WTC11 (cell line): ENCODE data around the gene LIPN. TPM values are rescaled to one million over a fixed set of nuclear protein-coding genes. Genes with fewer than 3 reads are reported as not detected.

Source experiments
- ATAC-seq: fragments of 200-7000 bp; cut with Tn5 transposase; 2 replicates; pipeline ENCODE4 v1.10.0; 2021; ENCODE audit warnings: mild to moderate bottlenecking, moderate library complexity
- CTCF ChIA-PET: fragments of 300-600 bp; sonication (Branson Sonifier 250); formaldehyde crosslinking; loops from one replicate; lab custom pipeline; 2021; ENCODE audit warnings: antibody characterized with exemption; lab: Charles Lee
- POLR2A ChIA-PET: fragments of 350-600 bp; sonication (Branson Sonifier 250); formaldehyde crosslinking; loops from one replicate; lab custom pipeline; 2021; ENCODE audit warnings: antibody characterized with exemption; lab: Charles Lee
- DNase-seq: peaks from one replicate; pipeline ENCODE4 v3.0.0; 2021; ENCODE audit warnings: low spot score
- H3K27ac Mint-ChIP-seq: 2 replicates; pipeline ENCODE4 v1.8.0; 2021; ENCODE audit warnings: mixed read lengths
- H3K27me3 Mint-ChIP-seq: 2 replicates; pipeline ENCODE4 v1.8.0; 2021; ENCODE audit warnings: low read depth, mild to moderate bottlenecking, moderate library complexity, mixed read lengths
- H3K36me3 Mint-ChIP-seq: 2 replicates; pipeline ENCODE4 v1.8.0; 2021; ENCODE audit warnings: mixed read lengths
- H3K4me1 Mint-ChIP-seq: 2 replicates; pipeline ENCODE4 v1.8.0; 2022; ENCODE audit warnings: mixed read lengths
- H3K4me3 Mint-ChIP-seq: 2 replicates; pipeline ENCODE4 v1.8.0; 2021; ENCODE audit warnings: mild to moderate bottlenecking, moderate library complexity, mixed read lengths
- H3K9me3 Mint-ChIP-seq: 2 replicates; pipeline ENCODE4 v1.8.0; 2021; ENCODE audit warnings: mixed read lengths
- ATF2 ChIP-seq: sonication (generic); formaldehyde crosslinking; IDR thresholded peaks from 2 replicates; pipeline ENCODE4 v1.8.1; 2022; ENCODE audit warnings: low read depth, missing genetic modification reagents, borderline replicate concordance
- CBFB ChIP-seq: sonication (generic); formaldehyde crosslinking; IDR thresholded peaks from 2 replicates; pipeline ENCODE4 v1.8.1; 2022; ENCODE audit warnings: mild to moderate bottlenecking, low read depth, missing genetic modification reagents
- GTF2I ChIP-seq: fragments of 250-450 bp; sonication (Bioruptor Pico); conservative IDR thresholded peaks from 2 replicates; pipeline ENCODE4 v1.4.0; 2021; ENCODE audit warnings: mild to moderate bottlenecking
- NR3C1 ChIP-seq: sonication (generic); formaldehyde crosslinking; conservative IDR thresholded peaks from 2 replicates; pipeline ENCODE4 v1.8.1; 2023; ENCODE audit warnings: low read depth, mild to moderate bottlenecking, missing genetic modification reagents
- OVOL2 ChIP-seq: fragments of 250-450 bp; sonication (Bioruptor Pico); IDR thresholded peaks from 2 replicates; pipeline ENCODE4 v1.9.0; 2021; ENCODE audit warnings: mild to moderate bottlenecking, borderline replicate concordance
- SMAD3 ChIP-seq: sonication (generic); formaldehyde crosslinking; IDR thresholded peaks from 2 replicates; pipeline ENCODE4 v1.8.0; 2022; ENCODE audit warnings: missing genetic modification reagents, mild to moderate bottlenecking, borderline replicate concordance
- SOX15 ChIP-seq: fragments of 250-450 bp; sonication (Bioruptor Pico); IDR thresholded peaks from 2 replicates; pipeline ENCODE4 v1.9.0; 2021; ENCODE audit warnings: mild to moderate bottlenecking
- TCF7 ChIP-seq: sonication (generic); formaldehyde crosslinking; IDR thresholded peaks from 2 replicates; pipeline ENCODE4 v1.8.0; 2022; ENCODE audit warnings: mild to moderate bottlenecking, low read depth, missing genetic modification reagents, moderate library complexity
- TEAD1 ChIP-seq: sonication (generic); formaldehyde crosslinking; IDR thresholded peaks from 2 replicates; pipeline ENCODE4 v1.8.0; 2022; ENCODE audit warnings: mild to moderate bottlenecking, missing genetic modification reagents
- TEAD4 ChIP-seq: sonication (generic); formaldehyde crosslinking; IDR thresholded peaks from 2 replicates; pipeline ENCODE4 v1.8.0; 2022; ENCODE audit warnings: mild to moderate bottlenecking, missing genetic modification reagents
- TP53 ChIP-seq: sonication (generic); formaldehyde crosslinking; IDR thresholded peaks from 2 replicates; pipeline ENCODE4 v1.8.1; 2023; ENCODE audit warnings: mild to moderate bottlenecking, missing genetic modification reagents
- USF1 ChIP-seq: sonication (generic); formaldehyde crosslinking; IDR thresholded peaks from 2 replicates; pipeline ENCODE4 v1.8.0; 2022; ENCODE audit warnings: mild to moderate bottlenecking, missing genetic modification reagents
- ZBTB21 ChIP-seq: sonication (generic); formaldehyde crosslinking; IDR thresholded peaks from 2 replicates; pipeline ENCODE4 v1.8.1; 2023; ENCODE audit warnings: mild to moderate bottlenecking, missing genetic modification reagents, borderline replicate concordance
- ZNF121 ChIP-seq: sonication (generic); formaldehyde crosslinking; IDR thresholded peaks from 2 replicates; pipeline ENCODE4 v1.8.0; 2023; ENCODE audit warnings: missing genetic modification reagents
- ZNF317 ChIP-seq: sonication (generic); formaldehyde crosslinking; IDR thresholded peaks from 2 replicates; pipeline ENCODE4 v1.8.1; 2023; ENCODE audit warnings: low read depth, mild to moderate bottlenecking, moderate library complexity, missing genetic modification reagents, borderline replicate concordance
- ZNF416 ChIP-seq: fragments of 250-450 bp; sonication (Bioruptor Pico); IDR thresholded peaks from 2 replicates; pipeline ENCODE4 v1.9.0; 2021; ENCODE audit warnings: mild to moderate bottlenecking, inconsistent platforms
- ZNF671 ChIP-seq: fragments of 250-450 bp; sonication (Bioruptor Pico); IDR thresholded peaks from 2 replicates; pipeline ENCODE4 v1.8.0; 2021; ENCODE audit warnings: mild to moderate bottlenecking
- ZSCAN18 ChIP-seq: fragments of 250-450 bp; sonication (Bioruptor Pico); IDR thresholded peaks from 2 replicates; pipeline ENCODE4 v2.1.2; 2022; ENCODE audit warnings: mild to moderate bottlenecking, moderate library complexity
- total RNA-seq: library from RNA; stranded (reverse); gene quantifications from 3 replicates; pipeline ENCODE4 v1.2.3, GENCODE V29; 2021
- TF ChIP-seq, protein P1 (sequence below): fragments of 250-450 bp; sonication (Bioruptor Pico); IDR thresholded peaks from 2 replicates; pipeline ENCODE4 v1.9.0; 2021; ENCODE audit warnings: mild to moderate bottlenecking

The LIPN gene
- total RNA-seq, 1 experiment from 2014 or later = not detected

- TF ChIP-seq, protein P1, sequence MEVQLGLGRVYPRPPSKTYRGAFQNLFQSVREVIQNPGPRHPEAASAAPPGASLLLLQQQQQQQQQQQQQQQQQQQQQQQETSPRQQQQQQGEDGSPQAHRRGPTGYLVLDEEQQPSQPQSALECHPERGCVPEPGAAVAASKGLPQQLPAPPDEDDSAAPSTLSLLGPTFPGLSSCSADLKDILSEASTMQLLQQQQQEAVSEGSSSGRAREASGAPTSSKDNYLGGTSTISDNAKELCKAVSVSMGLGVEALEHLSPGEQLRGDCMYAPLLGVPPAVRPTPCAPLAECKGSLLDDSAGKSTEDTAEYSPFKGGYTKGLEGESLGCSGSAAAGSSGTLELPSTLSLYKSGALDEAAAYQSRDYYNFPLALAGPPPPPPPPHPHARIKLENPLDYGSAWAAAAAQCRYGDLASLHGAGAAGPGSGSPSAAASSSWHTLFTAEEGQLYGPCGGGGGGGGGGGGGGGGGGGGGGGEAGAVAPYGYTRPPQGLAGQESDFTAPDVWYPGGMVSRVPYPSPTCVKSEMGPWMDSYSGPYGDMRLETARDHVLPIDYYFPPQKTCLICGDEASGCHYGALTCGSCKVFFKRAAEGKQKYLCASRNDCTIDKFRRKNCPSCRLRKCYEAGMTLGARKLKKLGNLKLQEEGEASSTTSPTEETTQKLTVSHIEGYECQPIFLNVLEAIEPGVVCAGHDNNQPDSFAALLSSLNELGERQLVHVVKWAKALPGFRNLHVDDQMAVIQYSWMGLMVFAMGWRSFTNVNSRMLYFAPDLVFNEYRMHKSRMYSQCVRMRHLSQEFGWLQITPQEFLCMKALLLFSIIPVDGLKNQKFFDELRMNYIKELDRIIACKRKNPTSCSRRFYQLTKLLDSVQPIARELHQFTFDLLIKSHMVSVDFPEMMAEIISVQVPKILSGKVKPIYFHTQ (CRISPR knock-in tag) = no peak
- TF ChIP-seq SMAD3 (no peak), SOX15 (CRISPR knock-in tag) (no peak), OVOL2 (CRISPR knock-in tag) (no peak), ZNF671 (CRISPR knock-in tag) (no peak)
Observed at GRCh38 chr10:88742448-88742847, 17.4 kb upstream of the LIPN start (continued).

DNA sequence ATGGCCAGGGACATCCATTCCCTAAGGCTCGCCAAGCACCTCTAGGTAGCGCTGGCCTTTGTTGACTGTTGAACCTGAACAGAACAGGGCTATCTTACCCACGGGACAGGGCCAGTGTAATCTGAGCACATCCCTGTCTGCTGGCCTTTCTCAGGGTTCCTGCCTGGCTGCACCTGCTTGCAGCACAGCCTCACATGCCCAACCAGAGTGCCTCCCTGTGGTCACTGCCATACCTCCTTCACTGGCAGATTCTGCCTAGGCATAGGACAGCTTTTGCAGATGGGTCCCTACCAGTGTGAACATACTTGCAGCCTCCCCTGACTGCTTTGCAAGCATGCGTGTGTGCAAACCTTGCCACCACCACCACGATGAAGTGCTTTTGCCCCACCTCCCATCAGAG is 15.8 kb upstream of the LIPN start:
- Mint-ChIP-seq H3K9me3 (peaks cover 31% of the 10 kb centered on the region), H3K27me3 (peaks cover 9% of the 10 kb centered on the region), H3K36me3 (peaks cover 4% of the 10 kb centered on the region; the same call in 1 of the 2 replicates)
- peak; percentile 36 for DNase-seq
- no peak for TF ChIP-seq ZNF121 (CRISPR knock-in tag)
- no peak for TF ChIP-seq OVOL2 (CRISPR knock-in tag)
- TF ChIP-seq, all 79 proteins: peak for 0
- Mint-ChIP-seq H3K4me3 (no peak overlapping the region), H3K4me1 (no peaks in the 10 kb centered on the region), H3K27ac (no peak overlapping the region)
- ATAC-seq = peak; percentile 98
- CTCF ChIA-PET = interaction anchor here (9.2 kb wide), 1 partner anchor 14 kb away, joined by 77 read pairs; no protein-coding TSS in a partner anchor
- POLR2A ChIA-PET = no interaction called here

GRCh38 chr10:88745633-88746032 is 14.2 kb upstream of the LIPN start:
- Mint-ChIP-seq H3K27me3 (peaks cover 13% of the 10 kb centered on the region), H3K9me3 (peaks cover 41% of the 10 kb centered on the region), H3K27ac (no peak overlapping the region), H3K4me3 (no peak overlapping the region), H3K4me1 (no peaks in the 10 kb centered on the region), H3K36me3 (peaks cover 4% of the 10 kb centered on the region; the same call in 1 of the 2 replicates)
- CTCF ChIA-PET = interaction anchor here (9.2 kb wide), 1 partner anchor 16 kb away, joined by 77 read pairs; no protein-coding TSS in a partner anchor
- TF ChIP-seq ZSCAN18 = no peak
- no peak for TF ChIP-seq USF1 (CRISPR knock-in tag)
- no peak for TF ChIP-seq TEAD1
- no peak for TF ChIP-seq OVOL2 (CRISPR knock-in tag)
- TF ChIP-seq ZNF416 = no peak
- no peak for TF ChIP-seq ATF2 (CRISPR knock-in tag)
- TF ChIP-seq ZBTB21 (CRISPR knock-in tag) = no peak
- TF ChIP-seq ZNF317 (CRISPR knock-in tag) = no peak
- TF ChIP-seq CBFB (CRISPR knock-in tag) = no peak
- no peak for TF ChIP-seq TEAD4 (CRISPR knock-in tag)
- no peak for TF ChIP-seq NR3C1
- no peak for TF ChIP-seq TP53 (CRISPR knock-in tag)
- no peak for TF ChIP-seq GTF2I (CRISPR knock-in tag)
- TF ChIP-seq SMAD3 = no peak
- TF ChIP-seq TCF7 (CRISPR knock-in tag) = no peak
- POLR2A ChIA-PET = no interaction called here
- DNase-seq = no peak
- ATAC-seq = no peak
